ENCODE results near the gene CCL14.

CCL14 gene

DNA sequence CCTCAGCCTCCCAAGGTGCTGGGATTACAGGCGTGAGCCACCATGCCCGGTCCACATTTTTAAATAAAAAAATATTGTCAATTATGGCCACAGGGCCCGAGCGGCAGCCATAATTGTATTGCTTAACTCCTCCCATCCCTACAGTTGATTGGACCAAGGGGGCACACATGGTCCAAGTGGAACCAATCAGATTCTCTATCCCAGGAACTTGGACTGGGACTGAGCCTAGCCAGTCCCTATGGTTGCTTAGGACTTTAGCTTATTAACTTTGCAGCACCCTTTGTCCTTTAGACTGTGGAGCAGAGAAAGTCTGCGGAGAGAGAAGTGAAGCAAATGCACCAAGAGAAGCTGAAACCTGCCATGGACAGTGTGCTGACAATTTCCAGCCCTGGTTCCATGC, 50.5 kb downstream of the CCL14 start:
- DNase-seq (ENCODE audit: low read depth, low spot score), result no peak
- Histone ChIP-seq H3K9me3 (ENCODE audit: low read depth, low read length) (no peaks in the 10 kb centered on the region), H3K27ac (no peak overlapping the region), H3K4me3 (no peak overlapping the region), H3K36me3 (ENCODE audit: insufficient read depth, low read length) (no peaks in the 10 kb centered on the region), H3K9ac (ENCODE audit: insufficient read length) (no peak overlapping the region)
- TF ChIP-seq EZH2 (IDR thresholded peaks at IDR 0.05) (no peak), FOXP2 (optimal IDR thresholded peaks at IDR 0.05; ENCODE audit: control extremely low read depth, extremely low read length, insufficient read depth) (no peak), POLR2AphosphoS5 (IDR thresholded peaks at IDR 0.05; ENCODE audit: borderline replicate concordance, low read depth, low read length) (no peak)

GRCh38 chr17:35934760-35935159, 51.8 kb downstream of the CCL14 start:
- H3K9me3 ChIP-seq (ENCODE audit: low read depth, low read length), result no peaks in the 10 kb centered on the region
- no peak overlapping the region for H3K27ac ChIP-seq
- no peak overlapping the region for H3K4me3 ChIP-seq
- DNase-seq (ENCODE audit: low read depth, low spot score), result no peak
- no peak overlapping the region for H3K9ac ChIP-seq (ENCODE audit: insufficient read length)
- TF ChIP-seq POLR2AphosphoS5 (IDR thresholded peaks at IDR 0.05; ENCODE audit: borderline replicate concordance, low read depth, low read length) (no peak), EZH2 (IDR thresholded peaks at IDR 0.05) (no peak), FOXP2 (optimal IDR thresholded peaks at IDR 0.05; ENCODE audit: control extremely low read depth, extremely low read length, insufficient read depth) (no peak)
- no peaks in the 10 kb centered on the region for H3K36me3 ChIP-seq (ENCODE audit: insufficient read depth, low read length)
